Panc1 (cell line): ENCODE measurements around the gene NCAPH2. TPM values are rescaled to one million over a fixed set of nuclear protein-coding genes. Genes with fewer than 3 reads are reported as not detected.
A peak's percentile ranks its signal among the peaks of the same experiment; 100 is the strongest.

Source experiments
- ATAC-seq: fragments of 200-7000 bp; cut with Tn5 transposase; 2 replicates; pipeline ENCODE4 v1.9.1; 2020; ENCODE audit warnings: mild to moderate bottlenecking, moderate library complexity
- BruUV-seq: library from RNA; stranded (reverse); fragments of 400-500 nt; replicated peaks from 2 replicates; lab custom pipeline; 2021; lab: Mats Ljungman, UMichigan
- CTCF ChIA-PET: fragments of 300-600 bp; sonication (Branson Sonifier 250); formaldehyde crosslinking; loops from one replicate; lab custom pipeline; 2022; ENCODE audit warnings: antibody characterized with exemption; lab: Charles Lee
- POLR2A ChIA-PET: fragments of 300-600 bp; sonication (Branson Sonifier 250); formaldehyde crosslinking; loops from one replicate; lab custom pipeline; 2022; ENCODE audit warnings: antibody characterized with exemption; lab: Charles Lee
- DNase-seq: peaks from one replicate; pipeline ENCODE4 v3.0.0-alpha.2; 2010; ENCODE audit warnings: low read depth, low spot score
- H3K27ac ChIP-seq: 2 replicates; pipeline ENCODE4 v1.5.1; 2011; ENCODE audit warnings: mild to moderate bottlenecking, low read length, inconsistent platforms
- H3K27me3 ChIP-seq: fragments of 200-500 bp; sonication (Bioruptor generic); 2 replicates; pipeline ENCODE4 v1.6.0; 2014; ENCODE audit warnings: low read length, inconsistent platforms; ENCODE audit not compliant: control insufficient read depth, insufficient read depth
- H3K36me3 ChIP-seq: fragments of 200-500 bp; sonication (Bioruptor generic); 2 replicates; pipeline ENCODE4 v1.5.1; 2014; ENCODE audit warnings: inconsistent platforms, mild to moderate bottlenecking, low read length, moderate library complexity; ENCODE audit not compliant: control insufficient read depth, insufficient read depth
- H3K4me1 ChIP-seq: 2 replicates; pipeline ENCODE4 v1.5.1; 2011; ENCODE audit warnings: inconsistent platforms, mild to moderate bottlenecking, low read length, moderate library complexity; ENCODE audit not compliant: control insufficient read depth, insufficient read depth
- H3K4me3 ChIP-seq, 2 experiments: 2 replicates each; pipeline ENCODE4 v1.5.1; 2011 to 2012; ENCODE audit warnings: low read depth in 2 of 2, low read length in 2 of 2, mild to moderate bottlenecking in 2 of 2, inconsistent platforms in 1 of 2, moderate library complexity in 1 of 2
- H3K9me3 ChIP-seq: fragments of 200-500 bp; sonication (Bioruptor generic); 2 replicates; pipeline ENCODE4 v1.5.1; 2014; ENCODE audit warnings: low read depth, mild to moderate bottlenecking, inconsistent platforms, low read length, moderate library complexity; ENCODE audit not compliant: control insufficient read depth, insufficient read depth
- CTCF ChIP-seq: fragments of 450-650 bp; IDR thresholded peaks from 2 replicates; pipeline ENCODE4 v1.5.1; 2017; ENCODE audit warnings: mild to moderate bottlenecking
- POLR2AphosphoS5 ChIP-seq: IDR thresholded peaks from 2 replicates; pipeline ENCODE4 v1.6.1; 2012; ENCODE audit warnings: mild to moderate bottlenecking, low read depth, low read length, moderate library complexity
- REST ChIP-seq, 2 experiments: IDR thresholded peaks; 2 replicates each; pipeline ENCODE4 v1.6.1; 2011 to 2012; ENCODE audit warnings: low read depth in 2 of 2, control low read depth in 1 of 2, low read length in 1 of 2, mild to moderate bottlenecking in 1 of 2, moderate library complexity in 1 of 2; ENCODE audit not compliant: insufficient read depth in 1 of 2
- SIN3A ChIP-seq: IDR thresholded peaks from 2 replicates; pipeline ENCODE4 v1.6.1; 2012; ENCODE audit warnings: low read depth, mild to moderate bottlenecking, low read length, moderate library complexity, borderline replicate concordance; ENCODE audit not compliant: insufficient read depth
- TCF7L2 ChIP-seq: IDR thresholded peaks from 2 replicates; pipeline ENCODE4 v1.6.1; 2011; ENCODE audit warnings: mild to moderate bottlenecking, low read depth, low read length, inconsistent platforms
- in situ Hi-C: cut with HindIII; loops from 2 replicates; pipeline ENCODE4 v1.10.0; 2016; ENCODE audit warnings: low sequenced_read_pairs, low pct_unique_long_range_greater_than_20kb
- intact Hi-C: fragments of 100-400 bp; cut with micrococcal nuclease; formaldehyde crosslinking; loops from one replicate; pipeline ENCODE4 v1.10.0; 2022; ENCODE audit not compliant: unreplicated experiment
- total RNA-seq: library from RNA; stranded (reverse); gene quantifications from one replicate; pipeline ENCODE4 v1.2.1, GENCODE V29; 2021; ENCODE audit not compliant: unreplicated experiment

The NCAPH2 gene
- total RNA-seq, 1 experiment from 2014 or later = 55.6 TPM

GRCh38 chr22:50527921-50528681 is 20.1 kb downstream of the NCAPH2 start:
- peak overlapping the region; percentile 78 for H3K27ac ChIP-seq
- peaks cover 4% of the 10 kb centered on the region for H3K4me1 ChIP-seq
- no peaks in the 10 kb centered on the region for H3K27me3 ChIP-seq
- H3K4me3 ChIP-seq = peak overlapping the region in 1 of 2 experiments; percentile 79; a peak in 1 of 4 replicates
- ATAC-seq (no peak), DNase-seq (no peak)
- BruUV-seq = no TSS peak
- ChIA-PET POLR2A (no interaction called here), CTCF (interaction anchor here (0.6 kb wide), 1 partner anchor 93 kb away, joined by 4 read pairs; no protein-coding TSS in a partner anchor)
- TF ChIP-seq POLR2AphosphoS5 (no peak), TCF7L2 (no peak), REST (IDR thresholded peaks at IDR 0.05; ENCODE audit: insufficient read depth in 1 of 2, low read depth in 2 of 2, low read length in 1 of 2) (no peak), CTCF (no peak), SIN3A (no peak)
- intact Hi-C loops = no loop called here
- in situ Hi-C loops = no loop called here
- H3K36me3 ChIP-seq = no peaks in the 10 kb centered on the region; the same call in 1 of the 2 replicates
- no peaks in the 10 kb centered on the region for H3K9me3 ChIP-seq

GRCh38 chr22:50528682-50529415 is 20.8 kb downstream of the NCAPH2 start:
- ChIA-PET POLR2A (interaction anchor here (0.5 kb wide), 1 partner anchor 98 kb away, joined by 4 read pairs; no protein-coding TSS in a partner anchor), CTCF (interaction anchor here (0.6 kb wide), 1 partner anchor 92 kb away, joined by 4 read pairs; no protein-coding TSS in a partner anchor)
- no peaks in the 10 kb centered on the region; the same call in 1 of the 2 replicates for H3K36me3 ChIP-seq
- H3K4me1 ChIP-seq = peaks cover 7% of the 10 kb centered on the region
- peak overlapping the region; percentile 56 to 79 for H3K4me3 ChIP-seq
- in situ Hi-C loops (no loop called here), intact Hi-C loops (no loop called here)
- H3K27ac ChIP-seq = peak overlapping the region; percentile 78
- TF ChIP-seq CTCF (no peak), POLR2AphosphoS5 (no peak; the same call in 1 of the 2 replicates), REST (IDR thresholded peaks at IDR 0.05; ENCODE audit: insufficient read depth in 1 of 2, low read depth in 2 of 2, low read length in 1 of 2) (0 out of 4 replicates have a peak, but pooled peaks of 1 of the 2 experiments have one; percentile 10)
- no peak for DNase-seq
- no peaks in the 10 kb centered on the region for H3K27me3 ChIP-seq
- H3K9me3 ChIP-seq = no peaks in the 10 kb centered on the region
- no TSS peak for BruUV-seq
- no peak for ATAC-seq
